SH-SY5Y (cell line): ENCODE data around the gene GDPD4.

Experiments
- GATA2 ChIP-seq: IDR thresholded peaks from 2 replicates; pipeline ENCODE4 v1.6.1; 2011; ENCODE audit warnings: mild to moderate bottlenecking, low read depth, low read length
- GATA3 ChIP-seq: IDR thresholded peaks from 2 replicates; pipeline ENCODE4 v1.6.1; 2011; ENCODE audit warnings: low read depth, mild to moderate bottlenecking, low read length, moderate library complexity

DNA sequence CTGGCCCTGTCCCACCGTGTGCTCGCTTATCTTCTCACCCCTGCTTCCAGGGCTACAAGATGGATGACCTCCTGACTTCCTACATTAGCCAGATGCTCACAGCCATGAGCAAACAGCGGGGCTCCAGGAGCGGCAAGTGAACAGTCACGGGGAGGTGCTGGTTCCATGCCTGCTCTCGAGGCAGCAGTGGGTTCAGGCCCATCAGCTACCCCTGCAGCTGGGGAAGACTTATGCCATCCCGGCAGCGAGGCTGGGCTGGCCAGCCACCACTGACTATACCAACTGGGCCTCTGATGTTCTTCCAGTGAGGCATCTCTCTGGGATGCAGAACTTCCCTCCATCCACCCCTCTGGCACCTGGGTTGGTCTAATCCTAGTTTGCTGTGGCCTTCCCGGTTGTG, 86.9 kb downstream of the GDPD4 start:
- TF ChIP-seq GATA3 (no peak), GATA2 (no peak)
